ENCODE measurements around the gene SLC15A5. TPM values are rescaled to one million over a fixed set of nuclear protein-coding genes. Genes with fewer than 3 reads are reported as not detected.

SLC15A5 gene
- total RNA-seq, 4 donors from 2014 or later = 0.50 TPM; not detected in 3

DNA sequence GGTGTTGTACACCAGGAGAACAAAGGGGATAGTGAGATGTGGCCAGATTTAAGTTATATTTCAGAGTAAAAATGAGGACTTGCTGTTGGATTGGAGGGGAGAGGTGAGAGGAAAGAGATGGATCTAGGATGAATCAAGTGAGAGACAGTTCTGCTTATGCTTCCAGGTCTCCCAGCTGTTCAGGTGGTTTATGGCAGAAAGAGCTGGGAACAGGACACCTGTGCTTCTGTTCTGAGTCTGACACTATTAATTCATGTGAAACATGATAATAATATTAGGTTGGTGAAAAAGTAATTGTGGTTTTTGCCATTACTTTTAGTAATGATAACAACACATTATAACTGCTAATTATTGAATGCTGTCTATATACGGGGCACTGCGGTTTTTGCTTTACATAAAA lies 55.7 kb downstream of the SLC15A5 start:
- ATAC-seq (ENCODE audit: low FRiP score) = no peak
- DNase-seq (ENCODE audit: low spot score) = no peak
- TF ChIP-seq, protein P1, sequence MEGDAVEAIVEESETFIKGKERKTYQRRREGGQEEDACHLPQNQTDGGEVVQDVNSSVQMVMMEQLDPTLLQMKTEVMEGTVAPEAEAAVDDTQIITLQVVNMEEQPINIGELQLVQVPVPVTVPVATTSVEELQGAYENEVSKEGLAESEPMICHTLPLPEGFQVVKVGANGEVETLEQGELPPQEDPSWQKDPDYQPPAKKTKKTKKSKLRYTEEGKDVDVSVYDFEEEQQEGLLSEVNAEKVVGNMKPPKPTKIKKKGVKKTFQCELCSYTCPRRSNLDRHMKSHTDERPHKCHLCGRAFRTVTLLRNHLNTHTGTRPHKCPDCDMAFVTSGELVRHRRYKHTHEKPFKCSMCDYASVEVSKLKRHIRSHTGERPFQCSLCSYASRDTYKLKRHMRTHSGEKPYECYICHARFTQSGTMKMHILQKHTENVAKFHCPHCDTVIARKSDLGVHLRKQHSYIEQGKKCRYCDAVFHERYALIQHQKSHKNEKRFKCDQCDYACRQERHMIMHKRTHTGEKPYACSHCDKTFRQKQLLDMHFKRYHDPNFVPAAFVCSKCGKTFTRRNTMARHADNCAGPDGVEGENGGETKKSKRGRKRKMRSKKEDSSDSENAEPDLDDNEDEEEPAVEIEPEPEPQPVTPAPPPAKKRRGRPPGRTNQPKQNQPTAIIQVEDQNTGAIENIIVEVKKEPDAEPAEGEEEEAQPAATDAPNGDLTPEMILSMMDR (IDR thresholded peaks at IDR 0.05) = no peak

DNA sequence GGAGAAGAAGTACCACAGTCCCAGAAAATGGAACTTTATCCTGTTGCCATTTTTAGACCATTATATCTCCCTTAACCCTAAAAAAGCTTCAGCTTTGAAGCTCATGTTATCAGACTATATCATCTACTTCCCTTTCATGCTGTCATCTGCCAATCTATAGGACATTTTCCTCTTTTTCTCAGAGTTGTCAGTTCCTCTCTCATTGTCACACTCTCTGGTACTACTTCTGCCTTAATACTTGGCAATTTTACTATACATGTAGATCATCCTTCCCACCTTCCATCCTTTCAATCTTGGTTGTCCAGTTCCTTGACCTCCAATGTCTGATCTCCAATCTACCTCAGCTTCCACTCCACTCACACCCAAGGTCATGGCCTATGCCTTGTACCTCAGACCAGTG lies 57.4 kb downstream of the SLC15A5 start:
- DNase-seq (ENCODE audit: low spot score) (no peak), ATAC-seq (ENCODE audit: low FRiP score) (no peak)
- TF ChIP-seq, protein P1 (IDR thresholded peaks at IDR 0.05) = no peak

DNA sequence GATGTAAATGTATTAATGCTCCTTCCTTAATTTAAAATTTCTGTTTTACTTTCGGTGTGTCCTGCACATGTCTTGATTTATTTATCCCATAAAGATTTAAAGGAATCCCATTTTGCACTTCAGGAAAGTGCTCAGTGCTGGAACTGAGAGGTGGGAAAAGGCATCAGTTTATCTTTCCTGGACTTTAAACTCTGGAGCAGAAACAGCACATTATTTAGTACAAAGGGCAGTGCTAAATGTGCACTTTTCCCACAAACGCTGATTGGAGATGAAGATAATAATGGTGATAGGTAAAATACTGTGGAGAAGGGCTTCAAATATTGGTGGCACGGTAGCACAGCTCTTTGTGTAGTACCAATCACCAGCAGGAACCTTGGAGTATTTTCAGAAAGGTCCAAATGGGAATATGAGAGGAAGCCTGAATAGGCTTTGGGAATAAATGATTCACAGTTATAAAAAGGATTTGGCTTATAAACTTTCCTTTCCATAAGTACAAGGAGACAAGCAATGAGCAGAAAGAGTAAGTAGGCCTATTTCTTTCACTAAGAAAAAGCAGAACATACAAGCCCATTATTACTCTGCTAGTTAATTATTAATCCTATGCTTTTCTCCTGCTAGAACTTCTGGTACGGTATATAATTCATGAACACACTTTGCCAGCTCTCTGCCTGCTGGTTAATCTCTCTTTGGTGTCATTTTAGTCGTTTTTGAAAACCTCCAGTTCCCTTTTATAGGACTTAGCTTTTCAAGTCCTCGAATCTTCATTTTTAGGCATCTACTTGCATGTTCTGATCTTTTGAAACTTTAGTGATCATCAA lies 58.3 kb downstream of the SLC15A5 start:
- DNase-seq (ENCODE audit: low spot score) = no peak
- TF ChIP-seq, protein P1 (IDR thresholded peaks at IDR 0.05) = no peak
- no peak for ATAC-seq (ENCODE audit: low FRiP score)

DNA sequence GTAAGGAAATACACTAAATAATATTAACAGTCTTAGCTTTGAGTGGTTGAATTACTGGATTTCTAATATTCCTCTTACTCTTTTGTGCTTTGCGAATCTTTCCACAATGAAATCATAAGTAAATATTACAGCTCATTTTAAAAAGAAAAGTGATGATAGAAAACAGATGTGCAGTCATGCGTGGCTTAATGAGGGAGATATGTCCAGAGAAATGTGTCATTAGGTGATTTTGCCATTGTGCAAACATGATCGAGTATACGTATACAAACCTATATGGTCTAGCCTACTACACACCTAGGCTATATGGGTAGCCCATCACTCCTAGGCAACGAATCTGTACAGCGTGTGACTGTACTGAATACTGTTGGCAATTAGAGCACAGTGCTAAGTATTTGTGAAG lies 59.3 kb downstream of the SLC15A5 start:
- ATAC-seq (ENCODE audit: low FRiP score) = no peak
- TF ChIP-seq, protein P1 (IDR thresholded peaks at IDR 0.05) = no peak
- DNase-seq (ENCODE audit: low spot score) = no peak

DNA sequence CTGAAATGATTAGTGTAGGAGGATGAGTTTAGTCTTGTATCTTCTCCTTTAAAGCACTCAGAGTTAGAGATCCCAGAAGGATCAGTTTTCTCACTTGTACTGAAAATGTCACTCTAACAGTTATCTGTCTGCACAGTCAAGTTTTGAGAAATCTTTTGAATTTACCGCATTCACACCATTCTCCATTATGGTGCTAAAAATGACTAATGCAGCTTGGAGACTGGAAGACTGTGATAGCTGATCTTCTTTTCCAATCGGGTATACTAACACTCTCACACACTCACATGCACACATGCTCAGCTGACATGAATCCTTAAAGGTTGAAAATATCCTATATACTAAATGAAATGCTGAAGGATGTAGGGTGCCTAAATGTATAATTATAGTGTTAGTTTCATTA lies 65.8 kb downstream of the SLC15A5 start:
- ATAC-seq (ENCODE audit: low FRiP score) (no peak), DNase-seq (ENCODE audit: low spot score) (no peak)
- TF ChIP-seq, protein P1 (IDR thresholded peaks at IDR 0.05) = no peak

DNA sequence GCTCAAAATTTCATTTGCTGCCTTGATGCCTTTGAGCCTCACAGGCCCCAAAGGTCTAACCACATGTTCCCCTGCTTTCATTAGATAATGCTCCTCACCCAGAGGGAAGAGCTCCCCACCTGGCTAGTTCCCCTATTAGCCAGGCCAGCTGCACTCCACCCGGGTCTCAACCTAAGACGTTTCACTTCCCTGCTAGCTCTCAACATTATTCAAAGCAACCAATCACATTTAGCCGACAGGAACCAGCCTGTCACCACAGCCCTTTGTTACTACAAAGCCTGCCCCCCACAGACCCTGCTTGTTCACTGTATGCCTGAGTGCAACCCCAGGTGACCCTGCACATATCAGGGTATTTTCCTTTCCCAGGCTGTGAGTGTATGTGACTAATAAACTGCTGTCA lies 78.6 kb downstream of the SLC15A5 start:
- ATAC-seq (ENCODE audit: low FRiP score) (no peak), DNase-seq (ENCODE audit: low spot score) (no peak)
- TF ChIP-seq, protein P1 (IDR thresholded peaks at IDR 0.05) = no peak

DNA sequence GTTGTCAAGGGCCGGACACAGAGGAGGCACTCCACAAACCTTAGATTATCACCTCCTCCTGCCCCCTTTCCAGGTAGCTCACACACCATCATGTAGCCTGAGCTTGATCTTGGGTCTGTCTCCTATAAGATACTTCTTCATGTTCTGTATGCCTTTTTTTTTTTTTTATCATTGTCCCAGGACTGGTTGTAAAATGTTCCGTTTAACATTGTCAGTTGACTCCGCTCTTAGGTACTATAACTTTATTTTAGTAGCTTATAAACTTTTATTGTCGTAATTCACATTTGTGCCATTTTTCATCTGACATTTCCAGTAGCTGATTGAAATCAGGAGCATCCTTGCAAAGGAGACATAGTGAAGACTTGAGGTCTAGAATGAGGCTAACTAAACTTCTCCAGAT lies 79.9 kb downstream of the SLC15A5 start:
- no peak for DNase-seq (ENCODE audit: low spot score)
- no peak for ATAC-seq (ENCODE audit: low FRiP score)
- TF ChIP-seq, protein P1 (IDR thresholded peaks at IDR 0.05) = no peak

All from omental fat pad (tissue), 4 donors.